HG02943 (cell line): Measurements from ENCODE around the gene ENOX1.

Source experiments
- ATAC-seq: cut with Tn5 transposase; IDR thresholded peaks from one replicate; pipeline ENCODE4 v1.9.1; 2021; ENCODE audit warnings: mild to moderate bottlenecking, low read depth, moderate library complexity; ENCODE audit not compliant: unreplicated experiment

The ENOX1 gene

GRCh38 chr13:43333176-43333575 lies 453.6 kb downstream of the ENOX1 start:
- ATAC-seq: no peak

GRCh38 chr13:43331672-43332071 lies 455.1 kb downstream of the ENOX1 start:
- no peak for ATAC-seq

- no peak for ATAC-seq
Observed at GRCh38 chr13:43329702-43330101, 457.1 kb downstream of the ENOX1 start.

- no peak for ATAC-seq
Observed at GRCh38 chr13:43328907-43329306, 457.9 kb downstream of the ENOX1 start.

- no peak for ATAC-seq
Observed at GRCh38 chr13:43326100-43326499, 460.7 kb downstream of the ENOX1 start.

- ATAC-seq: no peak
Observed at GRCh38 chr13:43325636-43326035, 461.1 kb downstream of the ENOX1 start.

GRCh38 chr13:43324129-43324528 lies 462.6 kb downstream of the ENOX1 start:
- ATAC-seq: no peak

- ATAC-seq: no peak
Observed at GRCh38 chr13:43319617-43320444, 466.9 kb downstream of the ENOX1 start.

- no peak for ATAC-seq
Observed at GRCh38 chr13:43316946-43317353, 469.8 kb downstream of the ENOX1 start.

- ATAC-seq: no peak
Observed at GRCh38 chr13:43316281-43316680, 470.5 kb downstream of the ENOX1 start.

- no peak for ATAC-seq
Observed at GRCh38 chr13:43315522-43315921, 471.2 kb downstream of the ENOX1 start.

- ATAC-seq: no peak
Observed at GRCh38 chr13:43309311-43309710, 477.5 kb downstream of the ENOX1 start.

GRCh38 chr13:43307921-43308433 lies 478.8 kb downstream of the ENOX1 start:
- no peak for ATAC-seq

- ATAC-seq: no peak
Observed at GRCh38 chr13:43307221-43307920, 479.4 kb downstream of the ENOX1 start.

- ATAC-seq: no peak
Observed at GRCh38 chr13:43306372-43306771, 480.4 kb downstream of the ENOX1 start.

- no peak for ATAC-seq
Observed at GRCh38 chr13:43305416-43305815, 481.4 kb downstream of the ENOX1 start.

GRCh38 chr13:43304945-43305344 lies 481.8 kb downstream of the ENOX1 start:
- ATAC-seq: no peak

GRCh38 chr13:43304449-43304848 lies 482.3 kb downstream of the ENOX1 start:
- no peak for ATAC-seq

- ATAC-seq: no peak
Observed at GRCh38 chr13:43303033-43303729, 483.6 kb downstream of the ENOX1 start.

GRCh38 chr13:43301346-43301969 lies 485.3 kb downstream of the ENOX1 start:
- no peak for ATAC-seq

- ATAC-seq: no peak
Observed at GRCh38 chr13:43300865-43301264, 485.9 kb downstream of the ENOX1 start.
